ENCODE data around the gene FOXK2.
A peak's percentile ranks its signal among the peaks of the same experiment; 100 is the strongest.

FOXK2 gene

DNA sequence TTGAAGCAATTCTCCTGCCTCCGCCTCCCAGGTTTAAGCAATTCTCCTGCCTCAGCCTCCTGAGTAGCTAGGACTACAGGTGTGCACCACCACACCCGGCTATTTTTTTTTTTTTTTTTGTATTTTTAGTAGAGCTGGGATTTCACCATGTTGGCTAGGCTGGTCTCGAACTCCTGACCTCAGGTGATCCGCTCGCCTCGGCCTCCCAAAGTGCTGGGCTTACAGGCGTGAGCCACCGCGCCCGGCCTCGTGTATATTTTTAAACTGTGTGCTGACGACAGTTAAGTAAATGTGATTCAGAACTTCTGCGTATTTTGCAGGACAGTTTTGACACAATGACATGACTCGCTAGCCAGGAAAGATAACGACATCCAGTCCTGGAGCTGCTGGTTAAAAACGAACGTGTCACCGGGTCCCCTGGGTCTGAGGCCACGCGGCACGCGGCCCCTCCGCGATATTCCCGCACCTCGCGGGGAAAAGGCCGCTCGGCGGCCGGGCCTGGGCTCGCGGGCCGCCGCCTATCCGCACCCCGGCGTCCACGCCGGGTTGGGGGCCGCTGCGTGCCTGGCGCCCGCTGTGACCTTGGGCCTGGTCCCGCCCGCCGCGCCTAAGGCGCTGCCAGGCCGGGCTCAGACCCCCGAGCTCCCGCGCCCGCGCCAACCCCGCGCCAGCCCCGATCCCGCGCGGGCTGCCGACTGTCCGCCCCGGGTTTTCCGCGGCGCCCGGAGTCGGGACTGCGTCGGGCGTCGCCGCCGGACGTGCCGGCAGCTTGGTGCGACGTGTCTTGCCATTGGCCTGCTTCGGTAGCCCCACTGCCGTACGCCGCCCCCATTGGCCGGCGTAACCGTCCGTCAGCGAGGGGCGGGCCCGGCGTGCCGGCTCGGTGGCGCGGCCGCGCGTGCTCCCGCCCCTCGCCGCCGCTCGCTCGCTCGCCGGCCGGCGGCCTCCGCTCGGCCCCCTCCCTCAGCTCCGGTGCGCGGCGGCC lies at the start of gene FOXK2:
TSS of gene FOXK2 (plus strand) at position 907 of the 985 bp plus-strand sequence. CDS start 157 bp downstream, outside the sequence.
- DNase-seq (ENCODE audit: low read depth in 2 of 2) = peak; percentile 90 to 91

DNA sequence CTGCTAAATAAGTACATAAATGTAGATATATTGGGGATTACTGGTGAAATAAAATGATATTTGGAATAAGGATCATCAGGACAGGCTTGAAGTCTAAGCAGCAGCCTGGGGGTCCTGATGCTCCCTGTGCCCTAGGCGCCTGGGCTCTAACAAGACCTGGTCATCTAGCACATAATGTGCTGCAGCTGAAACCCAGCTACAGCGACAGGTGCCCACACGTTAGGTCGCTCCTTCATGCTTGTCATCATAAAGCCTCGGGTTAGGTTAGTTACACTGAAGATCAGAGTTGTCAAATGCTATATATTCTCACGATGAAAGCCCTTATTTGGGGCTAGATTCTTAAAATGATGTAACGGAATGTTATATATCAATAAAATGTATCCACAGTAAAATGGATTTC lies 49.5 kb upstream of the FOXK2 start:
- no peak for DNase-seq (ENCODE audit: low read depth in 2 of 2)

DNA sequence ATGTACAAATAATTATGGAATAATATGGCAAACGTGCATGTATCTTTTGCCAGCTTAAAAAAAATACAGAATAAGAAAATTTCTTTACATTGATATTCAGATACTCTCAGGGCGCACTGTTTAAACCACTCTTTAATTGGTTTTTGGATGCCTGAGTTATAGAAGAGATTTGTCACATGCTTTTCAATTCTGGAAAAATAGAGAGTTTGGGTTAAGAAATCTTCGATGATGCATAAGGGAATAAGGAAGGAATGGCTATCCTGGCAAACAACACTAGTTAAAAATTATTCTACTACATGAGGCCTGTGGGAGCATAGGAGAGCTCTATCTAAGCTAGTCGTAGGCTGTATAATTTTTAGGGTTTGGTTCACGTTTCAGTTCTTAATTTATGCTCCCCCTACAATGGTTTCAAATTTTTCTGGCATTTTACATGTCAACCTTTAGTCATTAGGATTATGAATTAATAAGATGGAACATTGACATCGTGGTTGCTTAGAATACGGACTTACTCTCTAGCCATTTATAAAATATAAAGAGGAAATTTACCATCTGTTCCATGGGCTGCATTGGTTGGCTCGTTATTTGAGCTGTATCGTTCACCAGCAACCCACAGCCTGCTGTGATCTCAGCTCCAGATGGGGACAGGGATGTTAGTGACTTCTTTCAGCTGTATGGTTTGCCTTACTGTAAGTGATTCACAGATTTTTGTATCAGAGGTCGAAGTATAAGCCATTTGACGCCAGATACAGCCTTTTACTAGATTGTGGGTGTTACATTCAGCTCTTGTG lies 45.1 kb upstream of the FOXK2 start:
- no peak for DNase-seq (ENCODE audit: low read depth in 2 of 2)

DNA sequence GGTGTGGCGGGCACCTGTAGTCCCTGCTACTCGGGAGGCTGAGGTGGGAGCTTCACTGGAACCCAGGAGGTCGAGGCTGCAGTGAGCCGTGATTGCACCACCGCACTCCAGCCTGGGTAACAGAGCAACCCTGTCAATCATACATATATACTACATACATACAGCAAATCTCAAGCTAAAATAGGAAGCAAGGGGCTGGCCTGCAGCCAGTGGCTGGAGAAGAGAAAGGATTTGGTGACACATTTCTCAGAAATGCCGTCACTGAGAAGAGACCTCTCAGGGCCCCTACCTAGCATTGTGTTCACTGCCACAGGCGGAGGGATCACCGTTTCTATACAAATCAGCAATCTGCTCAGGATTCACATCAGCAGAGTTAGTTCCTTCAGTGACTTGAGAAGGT lies 44.1 kb upstream of the FOXK2 start:
- DNase-seq (ENCODE audit: low read depth in 2 of 2) = no peak

DNA sequence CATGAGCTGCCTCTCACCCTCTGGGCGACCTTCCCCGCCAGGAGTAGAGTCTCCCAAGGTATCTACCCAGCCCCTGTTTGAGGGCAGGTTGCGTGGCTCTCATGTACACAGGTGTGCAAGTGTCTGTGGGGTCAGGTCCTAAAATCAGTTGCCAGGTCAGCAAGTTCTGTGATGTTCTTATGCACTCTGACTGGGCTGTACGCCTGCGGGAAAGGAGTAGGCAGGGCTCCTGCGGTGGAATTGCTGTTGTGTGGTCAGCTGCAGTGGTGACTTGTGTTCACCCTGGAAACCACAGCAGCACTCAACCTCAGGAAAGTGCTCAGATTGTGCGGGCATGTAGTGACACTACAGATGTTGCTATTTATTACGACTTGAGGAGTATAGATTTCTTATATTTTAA lies 41.6 kb upstream of the FOXK2 start:
- DNase-seq (ENCODE audit: low read depth in 2 of 2) = no peak

DNA sequence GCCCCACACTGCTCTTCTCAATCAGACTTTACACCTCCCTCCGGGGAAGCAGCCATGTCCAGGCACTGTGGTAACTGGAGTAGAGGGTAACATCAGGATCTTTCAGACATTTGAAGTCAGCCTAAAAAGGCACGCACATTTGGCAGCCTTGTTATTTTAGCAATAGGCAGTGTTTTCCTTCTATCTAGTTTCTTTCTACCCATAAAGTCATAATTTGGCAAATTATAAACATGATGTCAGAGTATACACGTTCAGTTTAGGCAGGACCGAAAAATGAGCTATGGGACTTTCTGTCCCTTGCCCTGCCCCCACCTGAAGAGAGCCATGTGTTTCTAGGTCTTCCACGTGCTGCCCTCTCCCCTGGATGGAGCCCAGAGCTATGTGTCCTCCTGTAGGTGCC lies 39.9 kb upstream of the FOXK2 start:
- no peak for DNase-seq (ENCODE audit: low read depth in 2 of 2)

DNA sequence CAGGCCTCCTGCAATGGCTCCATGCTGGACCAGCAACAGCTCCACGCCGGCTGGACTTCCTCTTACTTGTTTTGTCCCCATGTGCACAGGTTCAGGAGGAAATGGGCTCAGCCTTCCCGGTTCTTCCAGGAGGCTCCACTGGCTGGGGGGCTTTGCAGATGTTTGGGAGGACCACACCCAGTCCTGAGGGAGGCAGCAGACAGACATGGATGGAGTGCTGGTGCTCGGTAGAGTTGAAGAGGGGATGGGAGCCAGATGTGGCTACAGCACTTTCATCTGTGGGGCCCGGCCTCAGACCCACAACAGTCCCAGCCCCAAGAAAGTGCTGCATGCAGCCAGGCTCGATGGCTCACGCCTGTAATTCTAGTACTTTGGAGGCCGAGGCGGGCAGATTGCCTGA lies 39.2 kb upstream of the FOXK2 start:
- no peak for DNase-seq (ENCODE audit: low read depth in 2 of 2)

DNA sequence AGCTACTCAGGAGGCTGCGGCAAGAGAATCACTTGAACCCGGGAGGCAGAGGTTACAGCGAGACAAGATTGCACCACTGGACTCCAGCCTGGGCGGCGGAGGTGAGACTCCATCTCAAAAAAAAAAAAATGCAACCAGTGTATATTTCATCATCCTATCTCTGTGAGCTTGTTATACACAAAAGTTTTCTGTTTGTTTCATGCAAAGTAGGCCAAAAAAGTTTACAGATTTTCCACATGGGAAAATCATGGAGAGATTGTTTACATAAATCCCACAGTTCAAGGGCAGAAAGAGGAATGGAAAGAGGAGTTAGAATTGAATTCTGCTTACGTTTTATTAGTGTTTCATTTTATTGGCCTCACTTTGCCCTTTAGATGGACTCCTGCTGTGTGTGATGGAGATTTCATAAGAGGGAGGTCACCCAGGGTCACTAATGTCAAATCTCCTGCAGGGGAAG lies 36.3 kb upstream of the FOXK2 start:
- DNase-seq (ENCODE audit: low read depth in 2 of 2) = no peak

DNA sequence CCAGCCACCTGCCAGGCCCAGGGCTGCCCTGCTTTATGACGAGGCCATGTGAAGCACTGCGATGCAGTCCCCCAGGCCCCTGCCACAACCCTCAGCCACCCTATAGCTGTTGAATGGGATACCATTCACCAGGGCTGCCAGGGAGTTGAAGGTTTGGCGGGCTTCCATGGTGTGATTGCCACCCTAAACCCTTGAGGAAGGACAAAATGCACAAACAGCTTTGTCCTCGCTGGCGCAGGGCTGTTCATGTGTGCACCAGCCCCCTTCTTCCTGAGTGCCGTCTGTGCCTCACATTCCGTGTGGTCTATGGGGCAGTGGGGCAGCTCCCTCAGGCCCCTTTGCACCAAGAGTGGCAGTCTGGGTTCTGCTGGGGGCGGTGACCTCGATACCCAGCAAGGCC lies 35.7 kb upstream of the FOXK2 start:
- DNase-seq (ENCODE audit: low read depth in 2 of 2) = no peak

DNA sequence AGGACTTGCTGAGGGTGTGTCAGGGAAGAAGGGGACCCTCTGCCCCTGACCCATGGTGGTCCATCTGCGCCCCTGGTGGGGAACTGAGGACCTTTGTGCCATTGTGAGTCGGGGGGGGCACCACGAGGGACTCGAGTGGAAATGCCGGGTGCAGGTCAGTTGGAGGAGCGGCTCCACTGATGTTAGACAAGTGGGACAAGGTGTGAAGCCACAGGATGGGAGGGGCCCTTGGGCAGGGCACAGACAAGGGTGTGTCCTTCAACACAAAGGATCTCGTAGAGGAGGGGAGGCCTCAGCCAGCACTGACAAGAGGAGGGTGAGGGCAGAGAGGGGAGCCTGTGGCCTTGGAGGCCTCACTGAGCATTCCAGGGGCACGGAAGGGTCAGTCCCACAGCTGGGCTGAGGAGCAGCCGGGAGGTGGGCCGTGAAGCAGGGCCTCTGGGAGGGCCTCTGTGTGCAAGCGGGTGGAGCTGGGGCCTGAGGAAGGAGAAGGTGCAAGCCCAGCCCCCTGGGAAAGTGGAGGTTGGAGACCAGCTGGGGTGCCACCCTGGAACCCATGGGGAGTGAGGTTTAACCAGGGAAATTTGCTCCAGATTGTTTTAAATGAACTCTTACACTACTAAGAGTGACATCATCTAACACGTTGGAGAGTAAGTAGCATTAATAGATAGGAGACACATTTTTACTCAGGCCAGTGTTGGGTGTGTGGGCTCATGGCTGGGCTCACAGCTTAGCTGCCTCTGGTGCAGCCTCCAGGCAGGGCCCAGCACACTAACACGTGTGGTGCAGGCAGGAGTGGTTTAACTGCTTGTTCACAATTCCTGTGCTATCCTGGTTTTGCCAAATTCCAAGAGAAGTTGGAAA lies 33.1 kb upstream of the FOXK2 start:
- DNase-seq (ENCODE audit: low read depth in 2 of 2) = no peak

DNA sequence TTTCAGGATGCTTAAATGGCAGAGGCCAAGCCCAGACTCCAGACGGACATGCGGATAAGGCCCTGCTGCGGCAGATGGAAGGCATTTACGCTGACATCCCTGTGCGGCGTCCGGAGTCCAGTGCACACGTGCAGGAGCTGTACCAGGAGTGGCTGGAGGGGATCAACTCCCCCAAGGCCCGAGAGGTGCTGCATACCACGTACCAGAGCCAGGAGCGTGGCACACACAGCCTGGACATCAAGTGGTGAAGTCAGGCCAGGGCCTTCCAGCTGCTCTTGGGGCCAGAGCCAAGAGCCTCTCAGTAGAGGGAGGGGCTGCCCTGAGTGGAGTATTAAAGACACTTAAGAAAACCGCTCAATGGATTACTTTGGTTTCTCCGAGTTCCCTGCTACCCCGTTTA lies 31.6 kb upstream of the FOXK2 start:
- no peak for DNase-seq (ENCODE audit: low read depth in 2 of 2)

DNA sequence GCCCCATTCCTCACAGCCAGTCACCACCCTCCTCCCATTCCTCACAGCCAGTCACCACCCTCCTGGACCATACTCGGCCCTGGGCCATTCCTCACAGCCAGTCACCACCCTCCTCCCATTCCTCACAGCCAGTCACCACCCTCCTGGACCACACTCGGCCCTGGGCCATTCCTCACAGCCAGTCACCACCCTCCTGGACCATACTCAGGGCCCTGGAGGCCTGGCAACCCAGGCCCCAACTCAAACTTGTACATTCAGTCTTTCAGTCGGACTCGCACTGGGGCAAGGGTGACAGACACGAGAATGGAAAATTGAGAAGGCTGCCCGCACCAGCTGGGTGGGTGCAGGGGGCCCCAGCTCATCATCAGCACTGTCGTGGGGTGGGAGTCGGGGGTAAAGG lies 30.4 kb upstream of the FOXK2 start:
- no peak for DNase-seq (ENCODE audit: low read depth in 2 of 2)

DNA sequence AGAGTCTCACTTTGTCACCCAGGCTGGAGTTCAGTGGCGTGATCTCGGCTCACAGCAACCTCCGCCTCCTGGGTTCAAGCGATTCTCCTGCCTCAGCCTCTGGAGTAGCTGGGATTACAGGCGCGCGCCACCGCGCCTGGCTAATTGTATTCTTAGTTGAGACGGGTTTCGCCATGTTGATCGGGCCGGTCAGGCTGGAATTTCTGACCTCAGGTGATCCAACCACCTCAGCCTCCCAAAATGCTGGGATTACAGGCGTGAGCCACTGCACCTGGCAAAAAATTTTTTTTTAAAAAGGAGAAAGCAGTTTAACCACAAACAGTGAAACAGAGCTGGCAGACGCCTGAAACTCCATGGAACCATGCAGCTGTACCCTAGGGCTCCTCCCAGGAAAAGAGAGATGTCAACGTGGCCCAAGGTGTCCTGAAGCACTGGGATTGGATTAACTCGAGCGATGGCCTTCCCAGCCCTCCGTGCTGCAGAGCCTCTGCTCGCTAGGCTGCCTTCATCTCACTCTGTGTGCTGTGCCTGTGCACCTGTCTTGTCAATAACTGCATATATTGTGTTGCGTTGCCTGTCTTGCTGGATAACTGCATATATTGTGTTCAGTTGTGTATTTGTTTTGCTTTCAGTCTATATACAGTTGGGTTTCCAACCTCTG lies 29.6 kb upstream of the FOXK2 start:
- no peak for DNase-seq (ENCODE audit: low read depth in 2 of 2)

DNA sequence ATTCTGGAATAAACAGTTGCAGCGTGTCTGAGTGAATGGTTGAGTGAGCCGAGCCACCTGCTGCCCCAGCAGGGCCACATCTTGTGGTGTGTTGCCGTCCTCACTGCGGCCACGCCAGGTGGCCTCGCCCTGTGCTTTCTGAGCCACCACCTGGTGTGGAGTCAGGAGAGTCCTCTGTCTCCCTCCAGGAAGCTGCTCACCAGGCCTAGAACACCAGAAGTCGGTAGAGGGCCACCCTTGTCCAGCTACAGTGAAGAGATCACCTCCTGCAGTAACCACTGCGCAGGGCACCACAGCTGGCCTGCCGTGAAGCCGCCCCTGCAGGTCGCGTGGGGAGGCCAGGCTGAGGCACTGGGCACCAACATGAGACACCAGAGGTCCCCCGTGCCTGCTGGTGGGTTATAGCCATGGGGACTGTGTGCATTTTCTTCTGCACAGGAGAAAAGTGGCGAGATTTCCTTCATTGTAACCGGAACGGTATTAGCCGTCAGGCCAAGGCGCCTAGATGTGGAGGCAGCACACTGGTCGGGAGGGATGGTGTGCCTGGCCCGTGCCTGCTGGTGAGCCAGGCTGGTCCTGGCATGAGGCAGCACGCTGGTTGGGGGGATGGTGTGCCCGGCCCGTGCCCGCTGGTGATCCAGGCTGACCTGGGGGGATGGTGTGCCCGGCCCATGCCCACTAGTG lies 28.9 kb upstream of the FOXK2 start:
- no peak for DNase-seq (ENCODE audit: low read depth in 2 of 2)

DNA sequence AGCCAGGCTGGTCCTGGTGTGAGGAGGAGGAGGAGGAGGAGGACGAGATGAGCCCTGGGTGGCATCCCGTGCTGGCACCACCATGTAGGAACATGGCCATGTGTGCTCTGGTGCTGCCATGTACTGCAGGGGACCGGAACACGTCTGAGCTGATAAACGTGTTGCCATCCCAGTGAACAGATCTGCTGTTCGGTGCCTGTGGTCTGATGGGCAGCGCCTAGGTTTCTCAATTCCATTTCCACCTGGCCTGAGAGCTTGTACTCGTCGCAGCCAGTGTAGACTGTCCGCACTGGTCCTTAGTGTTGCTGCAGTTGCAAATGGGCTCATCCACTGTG lies 28.4 kb upstream of the FOXK2 start:
- no peak for DNase-seq (ENCODE audit: low read depth in 2 of 2)

DNA sequence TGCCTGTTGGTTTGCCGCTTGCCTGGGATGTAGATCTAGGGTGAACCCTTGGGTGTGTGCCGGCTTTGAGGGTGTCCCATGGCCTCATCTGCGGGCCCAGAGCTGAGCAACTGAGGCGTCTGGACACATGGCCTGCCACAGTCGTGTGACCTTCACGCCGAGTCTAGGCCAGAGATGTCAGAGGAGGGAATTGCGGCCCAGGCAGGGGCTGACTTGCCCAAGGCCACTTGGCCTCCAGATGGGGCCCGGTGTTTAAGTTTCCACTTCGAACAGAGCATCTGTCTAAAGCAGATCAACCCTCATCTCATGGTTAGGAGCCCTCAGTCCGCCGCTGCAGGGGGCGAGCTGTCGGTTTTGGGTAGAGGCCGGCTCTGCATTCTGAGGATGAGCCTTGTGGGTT lies 28.0 kb upstream of the FOXK2 start:
- no peak for DNase-seq (ENCODE audit: low read depth in 2 of 2)

DNA sequence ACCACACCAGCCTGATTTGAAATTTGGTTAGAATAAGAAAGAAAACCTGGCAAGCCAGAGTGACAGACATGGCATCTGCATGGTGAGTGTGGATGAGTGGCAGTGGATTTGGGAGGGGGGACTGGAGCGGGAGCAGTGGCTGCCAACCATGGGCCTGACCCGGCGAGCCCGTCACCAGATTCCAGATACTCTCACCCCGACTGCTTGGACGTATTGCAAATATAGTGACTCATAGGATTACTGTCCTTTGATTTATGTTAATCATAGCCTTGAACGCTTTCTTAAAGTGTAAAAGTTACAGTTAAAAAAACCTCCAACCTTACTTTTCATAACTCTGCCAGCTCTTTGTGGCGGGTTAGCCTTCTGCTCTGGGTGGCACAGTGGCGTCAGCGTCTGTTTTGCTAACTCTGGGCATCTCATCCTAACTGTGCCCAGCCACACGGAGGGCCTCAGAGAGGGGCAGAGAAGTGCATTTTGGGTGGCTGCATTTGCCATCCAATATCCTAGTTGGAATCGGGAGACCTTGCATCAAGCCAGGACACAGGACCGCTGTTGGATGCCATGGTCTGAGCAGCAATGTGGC lies 26.8 kb upstream of the FOXK2 start:
- no peak for DNase-seq (ENCODE audit: low read depth in 2 of 2)

DNA sequence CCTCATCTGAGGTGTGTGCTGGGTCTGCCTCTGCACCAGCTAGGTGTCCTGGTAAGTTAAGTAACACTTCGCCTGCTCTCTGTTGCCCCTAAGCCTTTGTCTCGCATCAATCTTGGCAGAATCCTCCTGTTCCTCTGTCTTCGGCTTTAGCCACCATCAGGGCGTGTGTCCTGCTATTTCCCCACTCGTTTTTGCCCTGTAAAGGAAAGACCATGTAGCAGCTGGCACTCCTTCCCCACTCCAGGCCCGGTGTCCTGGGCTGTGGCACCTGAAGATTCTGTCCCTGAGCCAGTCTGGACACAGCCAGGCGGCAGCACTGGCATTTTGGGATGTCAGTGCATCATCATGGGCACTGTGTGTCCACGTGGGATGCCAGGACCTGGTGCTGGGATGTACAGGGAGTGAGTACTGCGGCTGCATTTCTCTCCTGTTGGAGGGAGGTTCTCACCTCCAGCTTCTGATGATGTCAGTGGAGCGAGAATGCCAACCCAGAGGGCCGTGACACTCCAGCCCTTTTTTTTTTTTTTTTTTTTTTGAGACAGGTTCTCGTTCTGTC lies 26.2 kb upstream of the FOXK2 start:
- no peak for DNase-seq (ENCODE audit: low read depth in 2 of 2)

DNA sequence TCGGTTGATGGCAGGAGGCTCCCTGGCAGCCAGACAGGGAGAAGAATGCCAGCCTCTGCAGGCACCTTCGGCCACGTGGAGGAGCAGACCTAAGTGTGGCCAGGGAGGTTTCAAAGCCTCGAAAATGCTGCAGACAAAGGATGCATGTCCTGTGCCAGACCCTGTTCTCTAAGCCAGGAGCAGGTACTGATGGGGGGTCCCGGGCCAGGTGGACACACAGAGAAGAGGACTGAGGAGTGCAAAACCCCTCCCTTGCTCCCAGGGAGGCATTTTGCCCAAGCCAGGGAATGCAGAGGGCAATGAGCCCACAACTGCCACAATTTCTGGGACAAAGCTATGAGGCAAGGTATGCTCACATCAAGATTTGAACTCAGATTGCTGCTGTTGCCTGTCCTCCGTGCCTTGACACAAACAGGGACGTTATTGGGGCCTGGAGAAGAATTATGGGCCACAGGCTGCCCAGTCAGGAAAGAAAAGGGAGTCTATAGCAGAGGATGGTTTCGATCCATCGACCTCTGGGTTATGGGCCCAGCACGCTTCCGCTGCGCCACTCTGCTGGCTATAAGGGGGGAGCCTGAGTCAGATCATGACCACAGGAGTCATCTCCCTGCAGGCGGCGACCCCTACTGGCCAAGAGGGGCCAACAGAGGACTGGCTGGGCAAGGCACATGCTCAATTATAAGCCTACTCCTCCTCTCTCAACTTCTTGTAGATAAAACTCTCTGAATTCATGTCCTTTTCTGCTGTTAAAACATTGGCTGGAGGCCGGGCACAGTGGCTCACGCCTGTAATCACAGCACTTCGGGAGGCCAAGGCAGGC lies 25.1 kb upstream of the FOXK2 start:
- peak; percentile 93 to 95 for DNase-seq (ENCODE audit: low read depth in 2 of 2)
